SK-N-SH treated with all-trans-retinoic acid at 6 μM for 48 hours (cell line): ENCODE data around the gene OR10D3.

ENCODE experiments used
- ARNTL ChIP-seq: fragments of 450-650 bp; formaldehyde crosslinking; IDR thresholded peaks from 2 replicates; pipeline ENCODE4 v1.5.0; 2020; ENCODE audit warnings: low read depth, mild to moderate bottlenecking, moderate library complexity, borderline replicate concordance
- BACH2 ChIP-seq: fragments of 250-450 bp; sonication (Bioruptor Pico); IDR thresholded peaks from 2 replicates; pipeline ENCODE4 v1.9.0; 2021; ENCODE audit warnings: mild to moderate bottlenecking, borderline replicate concordance
- CREB5 ChIP-seq: fragments of 250-450 bp; sonication (Bioruptor Pico); IDR thresholded peaks from 2 replicates; pipeline ENCODE4 v1.5.1; 2020; ENCODE audit warnings: low read depth, mild to moderate bottlenecking, moderate library complexity
- GLIS3 ChIP-seq: fragments of 250-450 bp; sonication (Bioruptor Pico); IDR thresholded peaks from 2 replicates; pipeline ENCODE4 v1.5.0; 2020; ENCODE audit warnings: mild to moderate bottlenecking, moderate library complexity
- ISL1 ChIP-seq: fragments of 250-450 bp; sonication (Bioruptor Pico); IDR thresholded peaks from 2 replicates; pipeline ENCODE4 v2.1.2; 2022; ENCODE audit warnings: mild to moderate bottlenecking, moderate library complexity
- PATZ1 ChIP-seq: fragments of 250-450 bp; sonication (Bioruptor Pico); IDR thresholded peaks from 2 replicates; pipeline ENCODE4 v1.8.0; 2020; ENCODE audit warnings: mild to moderate bottlenecking, moderate library complexity, borderline replicate concordance
- RARB ChIP-seq: fragments of 250-450 bp; sonication (Bioruptor Pico); IDR thresholded peaks from 2 replicates; pipeline ENCODE4 v1.8.0; 2021; ENCODE audit warnings: mild to moderate bottlenecking, moderate library complexity
- TCF4 ChIP-seq: fragments of 250-450 bp; sonication (Bioruptor Pico); IDR thresholded peaks from 2 replicates; pipeline ENCODE4 v1.8.0; 2021; ENCODE audit warnings: mild to moderate bottlenecking, moderate library complexity, borderline replicate concordance
- ZC3H10 ChIP-seq: fragments of 250-450 bp; sonication (Bioruptor Pico); IDR thresholded peaks from 2 replicates; pipeline ENCODE4 v1.5.1; 2021; ENCODE audit warnings: mild to moderate bottlenecking, moderate library complexity
- ZFP3 ChIP-seq: fragments of 250-450 bp; sonication (Bioruptor Pico); IDR thresholded peaks from 2 replicates; pipeline ENCODE4 v1.5.0; 2020; ENCODE audit warnings: mild to moderate bottlenecking, moderate library complexity
- ZFP30 ChIP-seq: fragments of 450-650 bp; formaldehyde crosslinking; IDR thresholded peaks from 2 replicates; pipeline ENCODE4 v1.5.0; 2022; ENCODE audit warnings: mild to moderate bottlenecking, moderate library complexity
- ZNF70 ChIP-seq: fragments of 450-650 bp; formaldehyde crosslinking; IDR thresholded peaks from 2 replicates; pipeline ENCODE4 v1.5.0; 2020; ENCODE audit warnings: mild to moderate bottlenecking, moderate library complexity

GRCh38 chr11:124152770-124153407 lies 30.3 kb upstream of the OR10D3 start:
- TF ChIP-seq ZFP3 (CRISPR knock-in tag) = no peak
- no peak for TF ChIP-seq RARB (CRISPR knock-in tag)
- TF ChIP-seq ISL1 (CRISPR knock-in tag) = no peak
- TF ChIP-seq ARNTL (CRISPR knock-in tag) = no peak
- TF ChIP-seq TCF4 = no peak
- TF ChIP-seq ZFP30 = no peak
- no peak for TF ChIP-seq ZC3H10
- no peak for TF ChIP-seq PATZ1
- TF ChIP-seq ZNF70 = no peak
- TF ChIP-seq GLIS3 (CRISPR knock-in tag) = no peak
- no peak for TF ChIP-seq CREB5 (CRISPR knock-in tag)
- no peak for TF ChIP-seq BACH2
